ENCODE data around the gene PCGF6. TPM values are rescaled to one million over a fixed set of nuclear protein-coding genes. Genes with fewer than 3 reads are reported as not detected.

PCGF6 gene
- total RNA-seq, 1 donor from 2014 or later = 21.5 TPM

- peaks cover 6% of the 10 kb centered on the region for H3K36me3 Mint-ChIP-seq (ENCODE audit: low read depth)
- no peak for TF ChIP-seq CTCF (conservative IDR thresholded peaks at IDR 0.05)
- H3K27me3 Mint-ChIP-seq (ENCODE audit: low read depth) = no peaks in the 10 kb centered on the region
Observed at GRCh38 chr10:103256613-103257012, 94.3 kb downstream of the PCGF6 start.

GRCh38 chr10:103254538-103255325 is 96.2 kb downstream of the PCGF6 start:
- H3K36me3 Mint-ChIP-seq (ENCODE audit: low read depth) = peaks cover 7% of the 10 kb centered on the region
- H3K27me3 Mint-ChIP-seq (ENCODE audit: low read depth) = no peaks in the 10 kb centered on the region
- H3K4me3 Mint-ChIP-seq = no peak overlapping the region
- H3K27ac Mint-ChIP-seq (ENCODE audit: unreplicated experiment) = no peak overlapping the region
- no peak for TF ChIP-seq CTCF (conservative IDR thresholded peaks at IDR 0.05)
- no peak for DNase-seq (ENCODE audit: low read depth, low spot score)
- no peaks in the 10 kb centered on the region for H3K4me1 Mint-ChIP-seq
- H3K9me3 Mint-ChIP-seq = peaks cover 12% of the 10 kb centered on the region

More at GRCh38 chr10:103256613-103257012, 94.3 kb downstream of the PCGF6 start:
- no peaks in the 10 kb centered on the region for H3K4me1 Mint-ChIP-seq
- no peak overlapping the region for H3K27ac Mint-ChIP-seq (ENCODE audit: unreplicated experiment)
- DNase-seq (ENCODE audit: low read depth, low spot score) = no peak
- no peak overlapping the region for H3K4me3 Mint-ChIP-seq
- H3K9me3 Mint-ChIP-seq = peaks cover 19% of the 10 kb centered on the region

GRCh38 chr10:103254113-103254512 is 96.8 kb downstream of the PCGF6 start:
- no peak for DNase-seq (ENCODE audit: low read depth, low spot score)
- Mint-ChIP-seq H3K9me3 (peaks cover 8% of the 10 kb centered on the region), H3K36me3 (ENCODE audit: low read depth) (peaks cover 6% of the 10 kb centered on the region), H3K4me1 (no peaks in the 10 kb centered on the region), H3K27me3 (ENCODE audit: low read depth) (no peaks in the 10 kb centered on the region), H3K4me3 (no peak overlapping the region), H3K27ac (ENCODE audit: unreplicated experiment) (no peak overlapping the region)
- no peak for TF ChIP-seq CTCF (conservative IDR thresholded peaks at IDR 0.05)

Small RNA genes lying within 50 kb of the gene (microRNA-seq; reads per million reads assigned to microRNA genes)
- gene MIR1307 = 8,302 reads per million, percentile 93 among the genes with 10 or more reads in this experiment

Other genes with a start within 250 kb of the PCGF6 start
- gene NT5C2, start 157.9 kb downstream of the PCGF6 start, total RNA-seq = 71.3 and 71.6 TPM in 2 replicates
- not detected in 2 replicates for gene RPEL1, start 105.3 kb downstream of the PCGF6 start, total RNA-seq
- gene INA, start 74.0 kb downstream of the PCGF6 start, total RNA-seq = 36.4 and 39.7 TPM in 2 replicates
- 11.5 and 12.4 TPM in 2 replicates for gene TAF5, start 16.8 kb upstream of the PCGF6 start, total RNA-seq
- gene ATP5MK, start 45.3 kb upstream of the PCGF6 start, total RNA-seq = 263 and 275 TPM in 2 replicates
- gene PDCD11, start 45.5 kb upstream of the PCGF6 start, total RNA-seq = 74.1 and 76.4 TPM in 2 replicates
- gene CALHM2, start 101.2 kb upstream of the PCGF6 start, total RNA-seq = not detected in 2 replicates
- not detected in 2 replicates for gene CALHM1, start 107.8 kb upstream of the PCGF6 start, total RNA-seq
- not detected in 2 replicates for gene CALHM3, start 128.1 kb upstream of the PCGF6 start, total RNA-seq
- gene NEURL1, start 142.6 kb upstream of the PCGF6 start, total RNA-seq = 1.8 and 2.7 TPM in 2 replicates

All from neural crest cell (in vitro differentiated cells).